ENCODE results near the gene RGS19. TPM values are rescaled to one million over a fixed set of nuclear protein-coding genes. Genes with fewer than 3 reads are reported as not detected.

RGS19 gene
- total RNA-seq: 10.4 and 10.7 TPM in 2 replicates

GRCh38 chr20:64079273-64080012 lies at the start of gene RGS19:
TSS of gene RGS19 (minus strand) at chr20:64079518. CDS start at chr20:64076886, 2,632 bp downstream.

GRCh38 chr20:64106981-64107735 lies 27.8 kb upstream of the RGS19 start, which contains the start of gene NPBWR2:
TSS of gene NPBWR2 (minus strand) at chr20:64107565. CDS start at chr20:64106831, 734 bp downstream.

GRCh38 chr20:64083804-64084684 lies 4.7 kb upstream of the RGS19 start, which contains the start of gene LKAAEAR1:
TSS of gene LKAAEAR1 (minus strand) at chr20:64084398. CDS start at chr20:64084219, 179 bp downstream.

GRCh38 chr20:64080013-64080812 lies 895 bp upstream of the RGS19 start, which contains the start of gene OPRL1:
TSS of gene OPRL1 (plus strand) at chr20:64080082. CDS start at chr20:64092721, 12,639 bp downstream.

GRCh38 chr20:64062596-64063388 lies 16.5 kb downstream of the RGS19 start, which contains the start of gene TCEA2:
TSS of gene TCEA2 (plus strand) at chr20:64063198. CDS start at chr20:64063313, 115 bp downstream.

GRCh38 chr20:64049060-64049877 lies 30.0 kb downstream of the RGS19 start, which contains the start of gene SOX18:
TSS of gene SOX18 (minus strand) at chr20:64049639. CDS start at chr20:64049516, 123 bp downstream.

GRCh38 chr20:64035933-64036345 lies 43.4 kb downstream of the RGS19 start, which contains the start of gene C20orf204:
TSS of gene C20orf204 (plus strand) at chr20:64036182. CDS start at chr20:64036324, 142 bp downstream.

Other genes with a start within 250 kb of the RGS19 start
- 1.2 and 1.5 TPM in 2 replicates for gene ZBTB46, start 248.3 kb downstream of the RGS19 start, total RNA-seq
- gene ABHD16B, start 218.0 kb downstream of the RGS19 start, total RNA-seq: not detected in 2 replicates
- gene TPD52L2, start 214.2 kb downstream of the RGS19 start, total RNA-seq: 124 and 128 TPM in 2 replicates
- gene DNAJC5, start 184.4 kb downstream of the RGS19 start, total RNA-seq: 23.8 and 27.4 TPM in 2 replicates
- 26.7 and 27.6 TPM in 2 replicates for gene UCKL1, start 123.1 kb downstream of the RGS19 start, total RNA-seq
- 7.7 and 8.2 TPM in 2 replicates for gene ZNF512B, start 109.6 kb downstream of the RGS19 start, total RNA-seq
- 2.2 and 4.5 TPM in 2 replicates for gene SAMD10, start 99.9 kb downstream of the RGS19 start, total RNA-seq
- gene PRPF6, start 98.4 kb downstream of the RGS19 start, total RNA-seq: 37.2 and 39.0 TPM in 2 replicates
- gene C20orf204, start 43.3 kb downstream of the RGS19 start, total RNA-seq: 0.15 TPM in 1 of 2 replicates, not detected in the other
- 0.17 TPM in 1 of 2 replicates, not detected in the other for gene SOX18, start 29.9 kb downstream of the RGS19 start, total RNA-seq
- 15.8 and 18.4 TPM in 2 replicates for gene TCEA2, start 16.3 kb downstream of the RGS19 start, total RNA-seq
- gene OPRL1, start 564 bp upstream of the RGS19 start, total RNA-seq: 0.67 and 0.74 TPM in 2 replicates
- gene LKAAEAR1, start 4.9 kb upstream of the RGS19 start, total RNA-seq: 0.84 TPM in 1 of 2 replicates, not detected in the other
- not detected in 2 replicates for gene NPBWR2, start 28.0 kb upstream of the RGS19 start, total RNA-seq
- gene MYT1, start 84.9 kb upstream of the RGS19 start, total RNA-seq: not detected in 2 replicates
- gene PCMTD2, start 176.2 kb upstream of the RGS19 start, total RNA-seq: 25.7 and 33.0 TPM in 2 replicates

Measured in bronchus fibroblast of lung (primary cell).